GM18907 (cell line): ENCODE data around the gene NRAS.
"Not testable (repeated sequence)": the region's sequence is repeated elsewhere in the genome, so short reads cannot be mapped to it uniquely, and the experiment has no call there.

ENCODE experiments used
- ATAC-seq: cut with Tn5 transposase; IDR thresholded peaks from one replicate; pipeline ENCODE4 v1.9.1; 2021; ENCODE audit warnings: mild to moderate bottlenecking, moderate library complexity; ENCODE audit not compliant: unreplicated experiment

The NRAS gene

DNA sequence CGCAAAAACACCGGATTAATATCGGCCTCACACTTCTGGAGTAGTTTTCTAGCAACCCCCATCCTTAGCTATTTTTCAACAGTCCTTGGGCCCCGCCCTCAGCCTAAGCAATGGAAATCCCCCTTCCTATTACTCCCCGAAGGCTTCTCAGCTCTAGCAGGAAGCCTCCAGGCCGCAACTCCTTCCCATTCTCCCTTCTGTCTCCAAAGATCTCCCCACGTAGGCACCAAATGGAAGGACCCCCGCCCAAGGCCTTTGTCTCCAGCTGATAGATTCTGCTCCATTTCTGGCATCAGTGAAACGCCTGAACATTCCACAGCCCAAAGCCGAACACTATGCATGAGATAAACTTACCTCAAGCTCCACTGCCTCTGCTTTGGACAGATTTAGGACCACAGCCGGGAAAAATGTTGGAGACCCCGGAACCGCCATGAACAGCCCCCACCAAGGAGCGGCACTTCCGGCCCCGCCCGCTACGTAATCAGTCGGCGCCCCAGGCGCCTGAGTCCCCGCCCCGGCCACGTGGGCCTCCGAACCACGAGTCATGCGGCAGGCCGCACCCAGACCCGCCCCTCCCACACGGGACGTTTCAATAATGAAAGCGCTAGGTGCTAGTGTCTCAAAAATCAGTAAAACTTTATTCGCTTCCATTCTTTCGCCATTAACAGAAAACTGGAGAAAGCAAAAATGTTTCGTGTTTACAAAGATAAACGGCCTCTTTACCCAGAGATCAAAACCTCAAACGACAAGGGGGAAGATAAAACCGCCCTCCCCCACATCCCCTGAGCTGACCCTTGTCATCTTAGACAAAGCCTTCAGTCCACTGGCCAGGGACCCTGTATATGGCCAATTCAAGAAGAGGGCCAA, at the start of gene NRAS:
TSS of gene NRAS (minus strand) at position 468 of the 867 bp plus-strand sequence. CDS start 611 bp downstream, outside the sequence.
- peak; percentile 93 for ATAC-seq

DNA sequence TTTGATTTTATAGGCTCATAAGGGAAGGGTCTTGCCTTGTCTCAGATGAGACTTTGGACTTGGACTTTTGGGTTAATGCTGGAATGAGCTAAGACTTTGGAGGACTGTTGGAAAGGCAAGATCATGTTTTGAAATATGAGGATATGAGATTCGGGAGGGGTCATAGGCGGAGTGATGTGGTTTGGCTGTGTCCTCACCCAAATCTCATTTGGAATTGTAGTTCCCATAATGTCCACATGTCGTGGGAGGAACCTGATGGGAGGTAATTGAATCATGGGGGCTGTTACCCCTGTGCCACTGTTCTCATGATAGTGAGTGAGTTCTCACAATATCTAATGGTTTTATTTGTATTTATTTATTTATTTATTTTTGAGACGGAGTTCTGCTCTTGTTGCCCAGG, 48.1 kb upstream of the NRAS start:
- no peak for ATAC-seq

DNA sequence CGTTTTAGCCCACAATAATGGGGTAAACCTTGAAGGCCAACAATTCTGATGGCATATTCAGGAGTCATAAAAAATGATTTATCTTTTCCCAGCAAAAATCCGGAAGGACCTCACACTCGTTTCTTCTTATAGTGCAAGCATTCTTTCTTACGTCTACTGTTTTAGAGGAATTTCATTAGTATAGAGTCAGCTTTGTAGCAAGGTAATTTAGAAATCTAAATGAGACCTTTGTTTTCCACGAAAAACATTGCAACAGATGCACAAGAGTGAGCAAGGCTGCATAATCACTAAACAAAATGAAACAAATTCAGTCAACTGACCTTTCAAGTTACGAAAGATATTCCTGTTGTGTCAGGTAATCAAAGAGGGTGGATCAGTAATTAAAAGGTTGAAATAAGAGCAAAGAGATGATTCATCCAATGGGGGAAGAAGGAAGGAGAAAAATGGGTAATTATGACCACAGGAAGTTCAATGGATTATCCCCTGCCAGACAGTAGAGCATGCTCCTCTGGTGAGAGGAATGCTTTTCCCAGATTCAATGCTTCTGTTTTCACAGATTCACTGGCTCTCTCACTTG, 41.8 kb upstream of the NRAS start:
- ATAC-seq, result no peak

GRCh38 chr1:114757455-114758255, 41.1 kb upstream of the NRAS start, which contains the start of gene CSDE1:
TSS of gene CSDE1 (minus strand) at chr1:114757984. CDS start at chr1:114739890, 18,094 bp downstream.
- ATAC-seq, result peak; percentile 88

- peak; percentile 2 for ATAC-seq
Observed at GRCh38 chr1:114756949-114757454, 40.4 kb upstream of the NRAS start.

- ATAC-seq, result no peak
Observed at GRCh38 chr1:114756009-114756892, 39.7 kb upstream of the NRAS start.

DNA sequence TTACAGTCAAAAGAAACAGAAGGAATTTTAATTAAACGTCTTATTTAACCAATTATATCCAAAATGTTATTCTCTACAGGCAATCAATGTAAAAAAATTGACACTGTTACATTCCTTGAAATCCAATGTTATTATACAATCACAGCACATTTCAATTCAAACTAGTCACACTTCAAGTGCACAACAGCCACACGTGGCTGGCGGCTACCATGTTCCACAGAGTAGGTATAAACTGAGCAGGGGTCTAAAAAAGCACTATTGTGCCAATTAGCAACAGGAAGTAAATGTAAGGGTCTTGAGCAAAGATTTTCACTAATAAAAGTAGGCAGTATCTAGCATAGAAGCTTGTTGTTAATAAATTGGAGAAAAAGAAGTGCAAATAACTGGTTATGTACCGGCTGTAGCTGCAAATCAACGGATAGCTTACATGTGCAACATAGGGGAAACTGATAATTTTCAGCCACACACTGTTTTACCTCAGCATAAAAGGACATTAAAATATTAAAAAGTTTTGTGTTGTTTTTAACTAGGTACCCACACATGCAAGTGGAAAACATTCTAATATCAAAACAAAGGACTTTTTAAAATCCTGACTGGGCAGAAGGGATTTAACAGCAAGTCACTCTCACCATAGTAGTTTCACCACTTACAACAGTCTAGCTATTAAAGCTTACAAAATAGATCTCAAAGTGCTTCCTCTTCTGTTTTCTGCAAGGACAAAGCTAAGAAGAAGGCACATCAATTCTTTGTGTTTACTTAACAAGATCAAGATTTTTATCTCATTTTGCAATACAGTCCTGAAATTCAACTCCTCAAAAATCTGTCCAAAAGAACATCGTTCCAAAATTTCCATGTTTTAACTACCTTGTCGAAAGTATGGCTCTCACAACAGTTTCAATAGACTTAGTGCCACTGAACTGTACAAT, 38.7 kb upstream of the NRAS start:
- ATAC-seq, result no peak

- not testable (repeated sequence) for ATAC-seq
Observed at GRCh38 chr1:114753702-114754101, 37.1 kb upstream of the NRAS start.

- no peak for ATAC-seq
Observed at GRCh38 chr1:114753143-114753542, 36.6 kb upstream of the NRAS start.

DNA sequence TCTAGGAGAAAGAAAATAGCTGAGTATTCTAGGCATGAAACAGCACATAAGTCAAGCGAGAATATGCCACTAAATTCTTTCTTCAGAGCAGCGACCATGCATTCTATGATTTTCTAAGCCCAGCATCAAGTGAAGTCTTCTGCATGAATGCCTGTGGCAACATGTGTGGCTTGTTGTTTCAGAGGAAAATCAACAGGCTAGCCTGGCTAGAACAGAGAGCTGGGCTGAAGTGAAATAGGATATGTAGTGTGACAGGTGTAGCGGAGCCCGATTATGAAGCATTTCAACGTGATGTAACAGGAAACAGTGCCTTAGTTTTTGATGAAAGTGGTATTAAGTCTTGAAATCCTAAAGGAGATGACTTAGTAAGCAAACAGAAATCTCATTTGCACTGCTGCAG, 34.2 kb upstream of the NRAS start:
- ATAC-seq, result no peak

DNA sequence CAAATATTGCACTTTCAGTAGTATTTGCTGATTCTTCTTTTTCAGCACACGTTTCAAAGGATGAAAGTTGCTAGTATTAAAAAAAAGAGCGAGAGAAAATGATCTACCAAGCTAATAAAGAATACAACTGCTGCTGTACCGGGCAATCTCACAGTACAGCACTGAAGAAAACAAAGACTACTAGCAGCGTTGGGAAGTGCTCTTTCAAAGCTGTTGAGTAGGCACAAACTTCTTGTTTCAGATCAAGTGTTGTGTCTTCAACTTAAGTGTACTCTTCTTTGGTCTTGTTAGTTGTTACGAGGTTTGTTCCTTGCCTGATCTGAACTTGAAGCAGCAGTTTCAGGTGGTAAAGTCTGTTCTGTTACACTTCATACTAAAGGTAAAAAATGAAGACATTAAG, 33.3 kb upstream of the NRAS start:
- ATAC-seq, result no peak

DNA sequence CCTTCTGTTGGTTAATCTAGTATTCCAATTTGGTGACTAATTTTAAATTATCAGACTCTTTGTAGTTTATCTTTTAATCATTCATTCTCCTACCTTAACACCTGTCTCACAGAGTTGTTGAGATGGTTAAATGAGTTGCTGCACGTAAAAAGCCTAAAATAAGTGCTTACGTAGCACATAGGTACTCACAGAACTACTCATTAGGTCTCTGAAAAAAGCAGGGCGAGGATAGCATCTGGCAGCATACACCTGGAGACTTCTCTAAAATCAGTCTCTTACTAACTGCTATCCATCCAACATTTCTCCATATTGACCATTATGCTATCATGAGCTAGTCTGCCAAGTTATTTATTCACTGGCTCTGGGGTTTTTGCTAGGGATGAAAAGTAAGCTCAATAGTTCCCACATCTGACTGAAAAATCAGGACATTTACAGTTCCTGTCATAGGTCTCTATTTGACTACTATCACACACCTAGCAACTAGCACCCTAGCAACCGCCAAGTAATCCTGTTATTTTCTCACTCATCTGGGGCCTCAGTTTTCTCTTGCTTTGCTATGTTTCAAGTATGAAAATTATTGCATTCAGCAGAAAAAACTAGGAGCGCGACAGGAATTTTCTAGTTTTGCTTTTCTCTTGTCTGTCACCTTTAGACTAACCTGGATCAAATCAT, 30.0 kb upstream of the NRAS start:
- ATAC-seq, result no peak

DNA sequence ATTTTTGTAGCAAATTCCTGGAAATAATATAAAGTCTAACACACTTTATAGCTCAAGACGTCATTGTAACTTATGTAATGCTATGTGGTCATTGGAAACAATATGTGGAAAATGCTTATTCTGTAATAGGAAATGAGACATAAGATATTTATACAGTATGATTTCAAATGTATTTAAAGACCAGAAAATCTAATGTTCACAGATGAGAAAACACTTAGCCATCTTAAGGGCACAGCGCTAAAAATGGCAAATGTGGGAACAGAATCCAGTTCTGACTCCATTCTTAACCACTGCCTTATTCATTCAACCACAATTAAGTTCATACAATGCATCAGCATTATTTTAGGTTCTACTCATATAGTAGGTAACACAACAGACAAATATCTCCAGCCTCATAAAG, 28.7 kb upstream of the NRAS start:
- no peak for ATAC-seq

GRCh38 chr1:114741963-114742746, 25.6 kb upstream of the NRAS start:
- no peak for ATAC-seq

GRCh38 chr1:114740331-114740730, 23.8 kb upstream of the NRAS start:
- no peak for ATAC-seq

DNA sequence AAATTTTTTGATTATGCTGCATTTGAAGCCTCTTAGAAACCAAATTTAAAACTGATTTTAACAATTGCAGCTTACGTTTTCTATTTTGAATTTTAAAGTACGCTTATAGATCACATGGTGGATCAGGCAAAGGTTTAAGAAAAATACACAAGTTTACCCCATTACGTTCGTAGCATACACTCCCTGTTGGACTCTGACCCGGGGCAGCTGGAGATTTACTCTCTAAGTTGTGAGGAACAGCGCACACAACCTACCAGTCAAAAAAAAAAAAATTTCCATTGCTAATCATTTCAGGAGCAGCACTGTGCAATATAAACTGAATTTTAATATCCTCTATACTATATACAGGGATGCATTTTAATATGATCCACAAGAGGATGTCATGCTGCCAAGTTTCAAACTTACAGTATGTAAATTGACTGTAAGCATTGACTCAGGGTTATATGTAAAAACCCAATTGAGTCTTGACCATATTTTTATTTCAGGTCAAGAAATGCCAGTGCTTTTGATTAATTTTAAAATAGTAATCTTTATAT, 20.8 kb upstream of the NRAS start:
- ATAC-seq, result no peak

- no peak for ATAC-seq
Observed at GRCh38 chr1:114735479-114735878, 18.9 kb upstream of the NRAS start.

GRCh38 chr1:114729782-114730181, 13.2 kb upstream of the NRAS start:
- ATAC-seq, result no peak
